Sigmoid colon (tissue), 7 donors: Measurements from ENCODE around the gene MACROD2. TPM values are rescaled to one million over a fixed set of nuclear protein-coding genes. Genes with fewer than 3 reads are reported as not detected.

ENCODE experiments used
- DNase-seq: peaks from one replicate; pipeline ENCODE4 v3.0.0-alpha.2; 2019
- H3K27ac ChIP-seq, 4 donors: fragments of 200-600 bp; sonication (generic); one replicate each; pipeline ENCODE4 v1.5.1; 2016 to 2019; ENCODE audit warnings: mild to moderate bottlenecking in 1 of 4
- H3K27me3 ChIP-seq, 3 donors: fragments of 200-600 bp; sonication (generic); one replicate each; pipeline ENCODE4 v1.5.1; 2019; ENCODE audit warnings: mild to moderate bottlenecking in 1 of 3
- H3K36me3 ChIP-seq, 4 donors: fragments of 200-600 bp; sonication (generic); one replicate each; pipeline ENCODE4 v1.5.1; 2016 to 2019
- H3K4me1 ChIP-seq, 4 donors: fragments of 200-600 bp; sonication (generic); one replicate each; pipeline ENCODE4 v1.5.1; 2017 to 2019
- H3K4me3 ChIP-seq, 4 donors: fragments of 200-600 bp; sonication (generic); one replicate each; pipeline ENCODE4 v1.5.1; 2017 to 2019; ENCODE audit warnings: mild to moderate bottlenecking in 2 of 4, moderate library complexity in 1 of 4
- H3K9me3 ChIP-seq, 4 donors: fragments of 200-600 bp in 3 of 4; sonication (generic) in 3 of 4; one replicate each; pipeline versions ENCODE4 v1.5.1 to v1.6.1; 2013 to 2019
- CTCF ChIP-seq, 4 experiments: fragments of 450-650 bp in 3 of 4; fragments of 200-600 bp in 1 of 4; IDR thresholded peaks; one replicate each; pipeline ENCODE4 v1.5.1; 2016 to 2019; ENCODE audit warnings: antibody characterized with exemption in 4 of 4, mild to moderate bottlenecking in 3 of 4, moderate library complexity in 2 of 4
- EP300 ChIP-seq, 4 donors: sonication (generic); formaldehyde crosslinking; IDR thresholded peaks; one replicate each; pipeline ENCODE4 v1.6.1; 2017; ENCODE audit warnings: antibody characterized with exemption in 4 of 4
- POLR2A ChIP-seq, 2 donors: fragments of 450-650 bp; IDR thresholded peaks; one replicate each; pipeline ENCODE4 v1.6.1; 2016; ENCODE audit warnings: antibody characterized with exemption in 2 of 2, mild to moderate bottlenecking in 2 of 2, moderate library complexity in 2 of 2
- POLR2AphosphoS5 ChIP-seq, 4 donors: sonication (generic); formaldehyde crosslinking; IDR thresholded peaks; one replicate each; pipeline ENCODE4 v1.6.1; 2017; ENCODE audit warnings: antibody characterized with exemption in 4 of 4
- WGBS, 2 donors: extraction: QIAGEN DNeasy Blood & Tissue Kit; methylation state at CpG; one replicate each; pipeline ENCODE4 v1.1.7; 2013; 5-methylcytosine and 5-hydroxymethylcytosine counted together
- intact Hi-C: fragments of 100-400 bp; cut with DNase I; formaldehyde crosslinking; loops from one replicate; pipeline ENCODE4 v1.15.1; 2023
- polyA plus RNA-seq, 3 donors: library from polyadenylated mRNA; stranded (reverse); fragments of 200-250 nt; gene quantifications; one replicate each; pipeline ENCODE4 v1.2.3, GENCODE V29; 2013
- total RNA-seq, 4 donors: library from RNA; depleted of rRNA; stranded (reverse); fragments of >200 nt; gene quantifications; one replicate each; pipeline ENCODE4 v1.1.0, GENCODE V29; 2016
- donor health status: healthy with polysubstance abuse.
- donor health status: Bipolar disorder and iron deficiency.
- donor health status: healthy.

The MACROD2 gene
- total and polyA plus RNA-seq, 7 donors = 1.2 to 22.4 (median 5.8) TPM

DNA sequence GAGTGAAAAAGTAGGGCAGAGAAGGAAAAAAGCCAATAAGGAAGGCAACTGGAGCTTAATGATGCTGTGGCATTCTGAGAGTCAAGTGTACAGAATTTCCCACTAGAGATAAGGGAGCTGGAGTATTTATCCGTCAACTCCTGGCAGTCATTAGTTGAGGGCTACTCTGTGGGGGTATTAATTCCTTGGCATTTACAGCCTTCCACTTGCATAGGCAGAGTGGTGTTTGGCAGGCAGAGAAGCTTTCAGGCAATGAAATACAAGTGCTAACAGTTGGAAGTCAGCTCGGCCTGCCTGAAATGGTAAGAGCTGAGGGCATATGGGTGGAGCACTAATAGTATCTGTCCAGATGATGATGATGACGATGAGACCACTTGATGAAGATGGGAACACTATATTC is 549.4 kb downstream of the MACROD2 start:
- no peak for DNase-seq
- Histone ChIP-seq H3K27ac (no peak overlapping the region), H3K36me3 (no peaks in the 10 kb centered on the region), H3K4me3 (no peak overlapping the region), H3K9me3 (no peaks in the 10 kb centered on the region), H3K27me3 (no peaks in the 10 kb centered on the region), H3K4me1 (no peaks in the 10 kb centered on the region)
- WGBS, 2 donors = 54 to 62% methylated on average over 3 of the region's 3 CpGs
- TF ChIP-seq POLR2AphosphoS5 (IDR thresholded peaks at IDR 0.05) = no peak
- TF ChIP-seq POLR2A (IDR thresholded peaks at IDR 0.05) = no peak
- TF ChIP-seq EP300 (IDR thresholded peaks at IDR 0.05) = no peak
- no peak for TF ChIP-seq CTCF (IDR thresholded peaks at IDR 0.05)
- intact Hi-C loops = no loop called here

DNA sequence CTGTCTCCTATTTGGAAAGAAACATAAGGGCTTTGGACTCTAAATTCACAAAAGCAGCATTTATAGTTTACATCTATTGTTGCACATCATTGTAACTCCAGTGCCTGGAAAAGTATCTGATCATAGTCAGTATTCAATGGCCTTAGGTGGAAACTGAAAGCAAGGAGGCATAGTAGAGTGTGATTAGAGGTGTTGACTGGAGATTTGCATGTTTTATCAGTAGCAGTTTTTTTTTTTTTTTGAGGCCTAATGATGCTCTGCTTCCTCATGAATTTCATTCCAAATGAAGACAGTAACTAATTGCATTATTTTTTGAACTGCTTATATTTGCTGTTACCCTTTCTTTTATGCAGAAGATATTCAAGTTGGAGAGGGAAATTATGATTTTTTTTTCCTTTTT is 555.3 kb downstream of the MACROD2 start:
- H3K9me3 ChIP-seq = no peaks in the 10 kb centered on the region
- DNase-seq = no peak
- TF ChIP-seq EP300 (IDR thresholded peaks at IDR 0.05) = no peak
- no peak for TF ChIP-seq POLR2A (IDR thresholded peaks at IDR 0.05)
- TF ChIP-seq POLR2AphosphoS5 (IDR thresholded peaks at IDR 0.05) = no peak
- TF ChIP-seq CTCF (IDR thresholded peaks at IDR 0.05) = no peak
- H3K4me1 ChIP-seq = no peaks in the 10 kb centered on the region
- no peaks in the 10 kb centered on the region for H3K27me3 ChIP-seq
- no peaks in the 10 kb centered on the region for H3K36me3 ChIP-seq
- no peak overlapping the region for H3K27ac ChIP-seq
- H3K4me3 ChIP-seq = no peak overlapping the region
- intact Hi-C loops = no loop called here

- H3K9me3 ChIP-seq = no peaks in the 10 kb centered on the region
- WGBS, 2 donors = 45 to 82% methylated on average over 6 of the region's 6 CpGs
- H3K27me3 ChIP-seq = no peaks in the 10 kb centered on the region
- H3K36me3 ChIP-seq = no peaks in the 10 kb centered on the region
- no peak for DNase-seq
- TF ChIP-seq EP300 (IDR thresholded peaks at IDR 0.05) = no peak
- TF ChIP-seq POLR2A (IDR thresholded peaks at IDR 0.05) = no peak
- TF ChIP-seq POLR2AphosphoS5 (IDR thresholded peaks at IDR 0.05) = no peak
- no peak for TF ChIP-seq CTCF (IDR thresholded peaks at IDR 0.05)
- no peak overlapping the region for H3K27ac ChIP-seq
- H3K4me3 ChIP-seq = no peak overlapping the region
- intact Hi-C loops = no loop called here
- H3K4me1 ChIP-seq = no peaks in the 10 kb centered on the region
Observed at GRCh38 chr20:14553774-14554534, 558.6 kb downstream of the MACROD2 start.

DNA sequence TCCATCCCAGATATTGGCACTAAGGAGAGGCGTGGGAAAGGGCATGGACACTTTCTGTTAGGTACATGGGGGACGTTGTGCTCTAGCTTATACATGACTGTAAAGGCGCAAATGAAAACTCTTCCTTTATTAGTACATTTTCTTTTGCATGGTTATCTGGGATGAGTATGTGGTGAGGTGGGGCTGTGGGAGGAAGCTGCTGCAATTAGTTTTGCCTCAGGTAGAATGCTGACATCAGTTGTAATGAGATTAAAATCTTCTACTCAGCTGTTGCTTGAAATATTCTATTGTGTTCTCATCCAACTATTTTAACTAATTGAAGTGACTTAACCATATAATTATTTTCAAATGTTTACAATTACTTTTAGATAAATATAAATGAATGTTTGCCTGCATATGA is 560.4 kb downstream of the MACROD2 start:
- Histone ChIP-seq H3K4me1 (no peaks in the 10 kb centered on the region), H3K36me3 (no peaks in the 10 kb centered on the region), H3K9me3 (no peaks in the 10 kb centered on the region), H3K27me3 (no peaks in the 10 kb centered on the region), H3K4me3 (no peak overlapping the region), H3K27ac (no peak overlapping the region)
- TF ChIP-seq EP300 (IDR thresholded peaks at IDR 0.05) (no peak), POLR2A (IDR thresholded peaks at IDR 0.05) (no peak), POLR2AphosphoS5 (IDR thresholded peaks at IDR 0.05) (no peak), CTCF (IDR thresholded peaks at IDR 0.05) (no peak)
- intact Hi-C loops = no loop called here
- no peak for DNase-seq
- WGBS, 2 donors = 90 to 91% methylated on average over 3 of the region's 3 CpGs

GRCh38 chr20:14556206-14556605 is 560.9 kb downstream of the MACROD2 start:
- Histone ChIP-seq H3K9me3 (no peaks in the 10 kb centered on the region), H3K27ac (no peak overlapping the region), H3K36me3 (no peaks in the 10 kb centered on the region), H3K4me3 (no peak overlapping the region), H3K4me1 (no peaks in the 10 kb centered on the region), H3K27me3 (no peaks in the 10 kb centered on the region)
- intact Hi-C loops = no loop called here
- WGBS, 2 donors = 90 to 94% methylated on average over 2 of the region's 2 CpGs
- DNase-seq = no peak
- TF ChIP-seq EP300 (IDR thresholded peaks at IDR 0.05) = no peak
- no peak for TF ChIP-seq CTCF (IDR thresholded peaks at IDR 0.05)
- TF ChIP-seq POLR2A (IDR thresholded peaks at IDR 0.05) = no peak
- TF ChIP-seq POLR2AphosphoS5 (IDR thresholded peaks at IDR 0.05) = no peak
